ENCODE measurements around the gene CXorf49B. TPM values are rescaled to one million over a fixed set of nuclear protein-coding genes. Genes with fewer than 3 reads are reported as not detected.

Gene CXorf49B
- total RNA-seq, 3 donors from 2014 or later = not detected

DNA sequence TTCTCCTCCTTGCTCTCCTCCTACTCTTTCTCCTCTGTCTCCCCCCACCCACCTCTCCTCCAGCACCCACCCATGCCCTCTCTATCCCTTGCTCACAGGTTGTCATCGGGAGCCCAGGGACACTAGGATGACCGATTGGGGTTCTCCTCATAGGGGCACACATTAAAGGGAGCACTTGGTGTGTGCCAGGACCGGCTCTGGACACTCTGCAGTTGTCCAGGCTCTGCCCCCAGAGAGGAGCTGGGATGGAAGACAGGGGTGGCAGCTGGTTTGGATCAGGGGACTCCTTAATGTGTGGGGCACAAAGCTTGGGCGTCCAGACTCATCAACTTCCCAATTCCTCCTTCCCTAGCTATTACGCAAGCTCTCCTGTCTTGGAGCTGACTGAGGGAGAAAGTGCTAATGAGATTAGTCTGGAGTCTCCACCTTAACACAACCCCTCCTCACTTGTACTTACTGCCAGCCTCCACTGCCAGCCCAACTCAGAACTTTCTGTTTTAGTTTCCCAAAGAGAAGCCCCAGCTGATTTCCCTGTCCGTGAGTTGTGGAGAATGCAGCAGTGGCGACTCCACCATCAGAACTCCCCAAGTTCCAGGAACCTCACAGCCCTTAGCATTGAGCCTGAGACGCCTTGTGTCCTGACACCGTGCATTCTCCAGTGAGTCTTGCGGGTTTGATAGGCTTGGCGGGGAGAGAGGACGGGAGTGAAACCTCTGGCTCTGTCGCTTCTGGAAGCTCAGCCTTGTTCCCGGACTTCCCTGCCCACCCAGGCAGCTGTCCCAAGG, 52.2 kb downstream of the CXorf49B start:
- Histone ChIP-seq H3K27me3 (peaks cover 0 to 40% of the 10 kb centered on the region in 2 donors), H3K4me3 (no peak overlapping the region), H3K27ac (no peak overlapping the region), H3K36me3 (no peaks in the 10 kb centered on the region), H3K9me3 (peaks cover 0 to 4% of the 10 kb centered on the region in 2 donors), H3K4me1 (no peaks in the 10 kb centered on the region)
- DNase-seq (ENCODE audit: low spot score in 2 of 2) = no peak
- intact Hi-C loops (cut with DNase I; ENCODE audit: low total_unique reads) = no loop called here
- TF ChIP-seq POLR2AphosphoS5 (IDR thresholded peaks at IDR 0.05) (no peak), POLR2A (IDR thresholded peaks at IDR 0.05) (no peak)
- TF ChIP-seq, protein P1, sequence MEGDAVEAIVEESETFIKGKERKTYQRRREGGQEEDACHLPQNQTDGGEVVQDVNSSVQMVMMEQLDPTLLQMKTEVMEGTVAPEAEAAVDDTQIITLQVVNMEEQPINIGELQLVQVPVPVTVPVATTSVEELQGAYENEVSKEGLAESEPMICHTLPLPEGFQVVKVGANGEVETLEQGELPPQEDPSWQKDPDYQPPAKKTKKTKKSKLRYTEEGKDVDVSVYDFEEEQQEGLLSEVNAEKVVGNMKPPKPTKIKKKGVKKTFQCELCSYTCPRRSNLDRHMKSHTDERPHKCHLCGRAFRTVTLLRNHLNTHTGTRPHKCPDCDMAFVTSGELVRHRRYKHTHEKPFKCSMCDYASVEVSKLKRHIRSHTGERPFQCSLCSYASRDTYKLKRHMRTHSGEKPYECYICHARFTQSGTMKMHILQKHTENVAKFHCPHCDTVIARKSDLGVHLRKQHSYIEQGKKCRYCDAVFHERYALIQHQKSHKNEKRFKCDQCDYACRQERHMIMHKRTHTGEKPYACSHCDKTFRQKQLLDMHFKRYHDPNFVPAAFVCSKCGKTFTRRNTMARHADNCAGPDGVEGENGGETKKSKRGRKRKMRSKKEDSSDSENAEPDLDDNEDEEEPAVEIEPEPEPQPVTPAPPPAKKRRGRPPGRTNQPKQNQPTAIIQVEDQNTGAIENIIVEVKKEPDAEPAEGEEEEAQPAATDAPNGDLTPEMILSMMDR (IDR thresholded peaks at IDR 0.05) = no peak

GRCh38 chrX:71815906-71816156, 52.7 kb downstream of the CXorf49B start:
- Histone ChIP-seq H3K27me3 (peaks cover 0 to 40% of the 10 kb centered on the region in 2 donors), H3K27ac (no peak overlapping the region), H3K36me3 (no peaks in the 10 kb centered on the region), H3K4me1 (no peaks in the 10 kb centered on the region), H3K9me3 (peaks cover 0 to 4% of the 10 kb centered on the region in 2 donors), H3K4me3 (no peak overlapping the region)
- intact Hi-C loops (cut with DNase I; ENCODE audit: low total_unique reads) = no loop called here
- no peak for DNase-seq (ENCODE audit: low spot score in 2 of 2)
- TF ChIP-seq, protein P1 (IDR thresholded peaks at IDR 0.05) = no peak
- no peak for TF ChIP-seq POLR2AphosphoS5 (IDR thresholded peaks at IDR 0.05)
- no peak for TF ChIP-seq POLR2A (IDR thresholded peaks at IDR 0.05)

Other genes starting within 250 kb of the CXorf49B start
- 100 to 1,000 TPM; 169 to 345 (median 214) TPM for gene OGT, start 230.2 kb upstream of the CXorf49B start, total RNA-seq
- gene GCNA, start 184.9 kb upstream of the CXorf49B start, total RNA-seq = 1 to 10 TPM; 2.3 to 3.0 (median 2.6) TPM
- not detected for gene CXCR3, start 144.8 kb upstream of the CXorf49B start, total RNA-seq
- not detected for gene CXorf49, start 45.1 kb upstream of the CXorf49B start, total RNA-seq
- gene NHSL2, start 147.5 kb downstream of the CXorf49B start, total RNA-seq = 1 to 10 TPM; 5.4 to 9.2 (median 5.8) TPM